Measurements from ENCODE around the gene TSHZ2. TPM values are rescaled to one million over a fixed set of nuclear protein-coding genes. Genes with fewer than 3 reads are reported as not detected.

TSHZ2 gene
- total RNA-seq, 4 donors from 2014 or later, result 28.6 to 40.1 (median 35.5) TPM

- TF ChIP-seq CTCF (IDR thresholded peaks at IDR 0.05; ENCODE audit: low read depth), result no peak
Measured at GRCh38 chr20:53038299-53038698, 66.1 kb downstream of the TSHZ2 start.

GRCh38 chr20:53040693-53041589 is 68.8 kb downstream of the TSHZ2 start:
- TF ChIP-seq CTCF (IDR thresholded peaks at IDR 0.05; ENCODE audit: low read depth), result no peak

GRCh38 chr20:53042521-53042920 is 70.4 kb downstream of the TSHZ2 start:
- no peak for TF ChIP-seq CTCF (IDR thresholded peaks at IDR 0.05; ENCODE audit: low read depth)

GRCh38 chr20:53044296-53044695 is 72.1 kb downstream of the TSHZ2 start:
- TF ChIP-seq CTCF (IDR thresholded peaks at IDR 0.05; ENCODE audit: low read depth), result no peak

GRCh38 chr20:53045941-53046340 is 73.8 kb downstream of the TSHZ2 start:
- no peak for TF ChIP-seq CTCF (IDR thresholded peaks at IDR 0.05; ENCODE audit: low read depth)

GRCh38 chr20:53047203-53047602 is 75.0 kb downstream of the TSHZ2 start:
- TF ChIP-seq CTCF (IDR thresholded peaks at IDR 0.05; ENCODE audit: low read depth), result no peak

- no peak for TF ChIP-seq CTCF (IDR thresholded peaks at IDR 0.05; ENCODE audit: low read depth)
Measured at GRCh38 chr20:53048387-53048786, 76.2 kb downstream of the TSHZ2 start.
